HFFc6 (cell line): ENCODE results near the gene CDC42BPG. TPM values are rescaled to one million over a fixed set of nuclear protein-coding genes. Genes with fewer than 3 reads are reported as not detected.

Source experiments
- DNase-seq: peaks from one replicate; pipeline ENCODE4 v3.0.0-alpha.2; 2018
- H3K27ac Mint-ChIP-seq: 2 replicates; pipeline ENCODE4 v1.8.0; 2020; ENCODE audit warnings: mild to moderate bottlenecking, mixed read lengths
- H3K27me3 Mint-ChIP-seq: 2 replicates; pipeline ENCODE4 v1.8.0; 2021; ENCODE audit warnings: mild to moderate bottlenecking, moderate library complexity, mixed read lengths; ENCODE audit not compliant: insufficient read depth
- H3K36me3 Mint-ChIP-seq: 2 replicates; pipeline ENCODE4 v1.8.0; 2021; ENCODE audit warnings: low read depth, mixed read lengths
- H3K4me1 Mint-ChIP-seq: 2 replicates; pipeline ENCODE4 v1.8.0; 2020; ENCODE audit warnings: low read depth, mixed read lengths
- H3K4me3 Mint-ChIP-seq: 2 replicates; pipeline ENCODE4 v1.8.0; 2020; ENCODE audit warnings: mild to moderate bottlenecking, moderate library complexity, mixed read lengths
- H3K9me3 Mint-ChIP-seq: 2 replicates; pipeline ENCODE4 v1.8.0; 2020; ENCODE audit warnings: mild to moderate bottlenecking, mixed read lengths
- CTCF ChIP-seq: fragments of 200-600 bp; sonication (generic); IDR thresholded peaks from 2 replicates; pipeline ENCODE4 v1.5.0; 2021; ENCODE audit warnings: antibody characterized with exemption, mild to moderate bottlenecking
- total RNA-seq, 6 experiments: library from RNA; stranded (reverse); fragmentation: NEBNext Ultra II Directional; extraction: Animal tissue kit (Norgen Biotek cat#: 25700); gene quantifications; 2 replicates in 1 of 6; 3 replicates in 5 of 6; pipeline ENCODE4 v1.2.3, GENCODE V29; 2021

The CDC42BPG gene
- total RNA-seq, 6 experiments from 2014 or later: 0.02 to 0.21 (median 0.05) TPM; not detected in 1

- H3K9me3 Mint-ChIP-seq: no peaks in the 10 kb centered on the region
Measured at GRCh38 chr11:64842366-64842759, 2.1 kb downstream of the CDC42BPG start.

GRCh38 chr11:64841592-64842365 lies 2.7 kb downstream of the CDC42BPG start:
- no peaks in the 10 kb centered on the region for H3K36me3 Mint-ChIP-seq
- H3K4me3 Mint-ChIP-seq: no peak overlapping the region
- H3K27ac Mint-ChIP-seq: no peak overlapping the region
- peaks cover 13% of the 10 kb centered on the region for H3K4me1 Mint-ChIP-seq
- H3K9me3 Mint-ChIP-seq: no peaks in the 10 kb centered on the region
- TF ChIP-seq CTCF: no peak
- no peak for DNase-seq
- peaks cover 8% of the 10 kb centered on the region for H3K27me3 Mint-ChIP-seq

More at GRCh38 chr11:64842366-64842759, 2.1 kb downstream of the CDC42BPG start:
- H3K4me3 Mint-ChIP-seq: no peak overlapping the region
- no peaks in the 10 kb centered on the region for H3K36me3 Mint-ChIP-seq
- DNase-seq: no peak
- TF ChIP-seq CTCF: no peak
- peaks cover 13% of the 10 kb centered on the region for H3K4me1 Mint-ChIP-seq
- H3K27ac Mint-ChIP-seq: no peak overlapping the region
- peaks cover 8% of the 10 kb centered on the region for H3K27me3 Mint-ChIP-seq

- Mint-ChIP-seq H3K27me3 (peaks cover 4% of the 10 kb centered on the region), H3K27ac (no peak overlapping the region), H3K9me3 (no peaks in the 10 kb centered on the region), H3K4me3 (no peak overlapping the region), H3K4me1 (peaks cover 16% of the 10 kb centered on the region), H3K36me3 (no peaks in the 10 kb centered on the region)
- no peak for TF ChIP-seq CTCF
- no peak for DNase-seq
Measured at GRCh38 chr11:64839887-64840782, 4.3 kb downstream of the CDC42BPG start.

- no peak for DNase-seq
- no peak for TF ChIP-seq CTCF
- Mint-ChIP-seq H3K9me3 (no peaks in the 10 kb centered on the region), H3K36me3 (no peaks in the 10 kb centered on the region), H3K4me1 (peaks cover 18% of the 10 kb centered on the region), H3K4me3 (no peak overlapping the region), H3K27me3 (peaks cover 3% of the 10 kb centered on the region), H3K27ac (no peak overlapping the region)
Measured at GRCh38 chr11:64839335-64839734, 5.1 kb downstream of the CDC42BPG start.

GRCh38 chr11:64838600-64839334 lies 5.7 kb downstream of the CDC42BPG start:
- Mint-ChIP-seq H3K27me3 (peaks cover 3% of the 10 kb centered on the region), H3K4me3 (no peak overlapping the region), H3K36me3 (no peaks in the 10 kb centered on the region), H3K9me3 (no peaks in the 10 kb centered on the region), H3K4me1 (peaks cover 16% of the 10 kb centered on the region), H3K27ac (no peak overlapping the region)
- no peak for TF ChIP-seq CTCF
- no peak for DNase-seq
